ELR (cell line): ENCODE measurements around the gene ACP7.
"Not testable (repeated sequence)": the region's sequence is repeated elsewhere in the genome, so short reads cannot be mapped to it uniquely, and the experiment has no call there.

Experiments used
- DNase-seq: peaks from one replicate; pipeline ENCODE4 v3.0.0-alpha.2; 2015; ENCODE audit warnings: low read depth

Gene ACP7

GRCh38 chr19:39131255-39131755 is 47.1 kb downstream of the ACP7 start:
- no peak for DNase-seq

- no peak for DNase-seq
Measured at GRCh38 chr19:39132344-39132969, 48.3 kb downstream of the ACP7 start.

DNA sequence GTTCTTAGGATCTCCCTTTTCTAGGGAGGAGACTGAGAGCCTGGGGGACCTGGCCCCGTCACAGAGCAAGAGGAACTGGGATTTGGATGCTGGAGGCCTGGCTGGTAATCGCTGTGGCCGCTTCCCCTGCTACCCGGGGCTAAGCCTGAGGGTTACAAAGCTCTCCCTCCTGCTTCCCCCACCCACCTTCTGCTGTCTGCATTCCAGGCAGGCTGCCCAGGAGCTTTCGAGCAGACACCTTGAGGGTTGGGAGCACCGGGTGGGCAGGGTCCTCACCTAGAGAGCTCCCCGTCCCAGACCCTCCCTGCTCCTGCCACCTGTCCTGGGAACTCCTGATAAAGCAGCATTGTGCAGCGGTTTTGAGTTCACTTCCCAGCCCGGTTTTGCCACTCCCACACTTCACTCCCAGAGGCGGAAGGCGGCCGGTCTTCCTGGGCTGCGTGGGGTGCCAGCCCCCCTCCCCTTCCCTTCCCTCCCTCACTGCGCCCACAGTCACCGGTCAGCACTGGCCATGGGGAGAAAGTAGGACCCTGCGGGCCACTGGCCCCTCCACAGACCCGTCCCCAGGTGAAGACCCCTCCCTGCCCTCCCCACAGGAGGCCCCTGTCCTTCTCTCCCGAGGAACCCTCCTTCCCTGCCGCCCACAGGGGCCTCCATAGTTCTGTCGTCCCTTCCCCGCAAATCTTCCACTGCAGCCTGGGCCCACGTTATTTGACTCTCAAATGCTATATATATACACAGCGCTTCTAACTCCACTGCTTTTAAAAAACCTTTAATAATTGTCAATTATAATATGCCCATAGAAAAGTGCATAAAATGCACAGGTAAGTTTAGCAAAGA is 49.5 kb downstream of the ACP7 start:
- no peak for DNase-seq

DNA sequence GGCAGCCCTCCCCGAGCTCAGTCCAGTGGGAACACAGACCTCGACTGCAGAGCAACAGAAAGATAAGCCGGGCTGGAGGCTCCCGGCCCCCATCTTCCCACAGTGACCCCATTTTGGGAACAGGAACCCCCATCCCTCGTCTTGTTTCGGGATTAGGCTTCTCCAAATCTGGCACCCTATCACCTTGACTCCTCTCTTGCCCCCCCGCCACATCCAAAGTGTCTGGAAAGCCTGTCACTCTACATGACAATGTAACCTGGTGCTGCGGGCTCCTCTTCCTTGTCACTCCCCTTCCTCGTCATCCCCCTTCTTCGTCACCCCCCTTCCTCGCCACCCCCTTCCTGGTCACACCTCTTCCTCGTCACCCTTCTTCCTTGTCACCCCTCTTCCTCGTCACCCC is 51.5 kb downstream of the ACP7 start:
- no peak for DNase-seq

DNA sequence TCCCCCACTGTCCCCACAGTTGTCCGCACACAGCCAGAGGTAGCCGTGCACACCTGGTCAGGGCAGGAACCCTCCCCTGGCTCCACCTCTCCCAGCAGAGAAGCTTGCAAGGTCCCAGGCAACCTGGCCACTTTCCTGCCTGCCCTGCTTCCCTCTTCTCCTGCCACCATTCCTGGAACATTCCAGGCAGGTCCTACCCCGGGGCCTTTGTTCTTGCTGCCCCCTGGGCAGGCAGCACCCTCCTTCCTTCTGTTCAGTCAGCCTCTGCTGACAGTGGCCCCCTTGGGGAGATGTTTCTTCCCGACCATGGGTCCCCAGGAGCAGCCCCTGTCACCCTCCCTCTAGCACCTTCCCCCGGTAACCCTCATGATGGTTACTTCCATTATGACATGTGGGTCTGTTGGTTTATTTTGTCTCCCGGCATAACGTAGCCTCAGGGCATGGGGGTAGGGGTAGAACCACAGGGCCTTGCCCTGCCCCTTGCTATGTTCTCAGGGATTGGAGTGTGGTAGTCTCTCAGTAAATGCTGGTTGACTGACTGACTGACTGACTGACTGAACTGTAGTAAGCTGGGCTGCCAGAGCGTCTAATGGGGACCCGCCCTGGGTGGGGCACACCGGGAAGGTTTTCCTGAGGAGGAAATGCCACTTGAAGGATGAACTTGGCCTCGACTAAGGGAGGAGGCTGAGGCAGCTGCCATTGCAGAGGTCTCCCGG is 52.2 kb downstream of the ACP7 start:
- DNase-seq: no peak

DNA sequence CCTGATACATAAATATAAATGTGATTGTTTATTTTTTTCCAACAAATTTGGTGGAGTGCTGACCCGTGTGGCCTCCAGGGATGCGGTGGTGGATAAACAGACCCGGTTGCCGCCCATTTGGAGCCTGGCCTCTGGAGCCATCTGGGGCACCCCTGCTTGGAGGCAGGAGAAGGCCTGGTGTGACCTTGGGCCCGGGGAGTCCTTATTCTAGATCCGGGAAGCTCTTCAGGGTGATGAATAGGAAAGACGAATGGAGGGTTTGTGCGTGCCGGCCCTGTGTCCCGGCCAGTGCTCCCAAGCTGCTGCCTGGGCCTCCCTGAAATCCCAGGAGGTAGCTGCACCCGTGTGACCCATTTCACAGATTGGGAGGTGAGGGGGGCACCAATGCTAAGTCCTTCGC is 53.0 kb downstream of the ACP7 start:
- no peak for DNase-seq

- no peak for DNase-seq
Measured at GRCh38 chr19:39138221-39139211, 54.3 kb downstream of the ACP7 start.

- no peak for DNase-seq
Measured at GRCh38 chr19:39139305-39139874, 55.2 kb downstream of the ACP7 start.

- no peak for DNase-seq
Measured at GRCh38 chr19:39139971-39140453, 55.8 kb downstream of the ACP7 start.

DNA sequence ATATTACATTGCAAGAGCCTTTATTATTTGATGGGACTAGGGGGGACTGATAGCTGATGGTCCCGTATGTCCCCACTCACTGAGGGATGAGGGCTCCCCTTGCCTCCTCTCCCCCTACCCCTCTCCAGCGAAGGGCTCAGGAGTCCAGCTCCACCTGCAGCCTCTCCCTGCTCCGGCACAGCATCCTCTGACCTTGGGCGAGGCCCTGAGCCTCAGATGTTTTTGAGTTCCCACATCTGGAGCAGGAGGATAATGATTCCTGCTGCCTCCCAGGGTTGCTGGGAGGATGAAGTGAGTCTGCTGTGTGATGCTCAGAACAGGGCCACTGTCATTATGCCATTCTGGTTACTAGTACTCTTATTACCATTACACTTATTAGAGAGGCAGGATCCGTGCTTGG is 56.4 kb downstream of the ACP7 start:
- no peak for DNase-seq

DNA sequence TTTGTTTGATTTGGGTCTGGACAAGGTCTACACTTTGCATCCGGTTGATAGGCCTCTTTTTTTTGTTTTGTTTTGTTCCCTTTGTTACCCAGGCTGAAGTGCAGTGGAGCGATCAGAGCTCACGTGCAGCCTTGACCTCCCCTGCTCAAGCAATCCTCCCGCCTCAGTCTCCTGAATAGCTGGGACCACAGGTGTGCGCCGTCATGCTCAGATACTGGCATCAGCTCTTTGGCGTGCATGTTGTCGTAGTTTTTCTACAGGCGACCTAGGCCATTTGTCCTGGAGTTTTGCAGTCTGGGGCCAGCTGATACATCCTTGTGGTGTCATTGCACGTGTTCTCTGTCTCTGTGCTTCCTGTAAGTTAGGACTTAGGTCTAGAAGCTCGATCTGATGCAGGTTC is 57.8 kb downstream of the ACP7 start:
- DNase-seq: no peak

DNA sequence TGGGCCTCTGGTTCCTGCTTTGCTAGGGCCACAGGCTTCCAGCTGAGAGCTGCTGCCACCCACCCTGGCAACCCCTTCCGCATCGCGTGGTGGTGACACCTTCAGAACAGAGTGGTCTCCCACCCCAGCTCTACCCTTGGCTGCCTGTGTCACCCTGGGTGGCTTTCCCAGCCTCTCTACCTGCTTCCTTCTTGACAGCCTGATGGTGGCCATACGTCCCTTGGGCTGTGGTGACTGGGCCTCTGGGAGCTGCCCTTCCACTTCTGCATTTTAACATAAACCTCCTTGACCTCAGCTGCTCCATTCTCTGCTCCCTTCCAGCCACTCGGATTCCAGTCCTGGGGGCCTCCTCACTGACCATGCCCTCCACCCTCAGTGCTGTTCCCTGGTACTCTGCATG is 58.5 kb downstream of the ACP7 start:
- no peak for DNase-seq

- not testable (repeated sequence) for DNase-seq
Measured at GRCh38 chr19:39143757-39144289, 59.7 kb downstream of the ACP7 start.

- DNase-seq: no peak
Measured at GRCh38 chr19:39144290-39145071, 60.3 kb downstream of the ACP7 start.

GRCh38 chr19:39145180-39145953 is 61.2 kb downstream of the ACP7 start:
- DNase-seq: no peak

- no peak for DNase-seq
Measured at GRCh38 chr19:39146091-39146490, 61.9 kb downstream of the ACP7 start.

- DNase-seq: no peak
Measured at GRCh38 chr19:39146686-39147450, 62.7 kb downstream of the ACP7 start.

- no peak for DNase-seq
Measured at GRCh38 chr19:39147480-39147879, 63.3 kb downstream of the ACP7 start.
